ENCODE measurements around the gene IDUA.

IDUA gene

DNA sequence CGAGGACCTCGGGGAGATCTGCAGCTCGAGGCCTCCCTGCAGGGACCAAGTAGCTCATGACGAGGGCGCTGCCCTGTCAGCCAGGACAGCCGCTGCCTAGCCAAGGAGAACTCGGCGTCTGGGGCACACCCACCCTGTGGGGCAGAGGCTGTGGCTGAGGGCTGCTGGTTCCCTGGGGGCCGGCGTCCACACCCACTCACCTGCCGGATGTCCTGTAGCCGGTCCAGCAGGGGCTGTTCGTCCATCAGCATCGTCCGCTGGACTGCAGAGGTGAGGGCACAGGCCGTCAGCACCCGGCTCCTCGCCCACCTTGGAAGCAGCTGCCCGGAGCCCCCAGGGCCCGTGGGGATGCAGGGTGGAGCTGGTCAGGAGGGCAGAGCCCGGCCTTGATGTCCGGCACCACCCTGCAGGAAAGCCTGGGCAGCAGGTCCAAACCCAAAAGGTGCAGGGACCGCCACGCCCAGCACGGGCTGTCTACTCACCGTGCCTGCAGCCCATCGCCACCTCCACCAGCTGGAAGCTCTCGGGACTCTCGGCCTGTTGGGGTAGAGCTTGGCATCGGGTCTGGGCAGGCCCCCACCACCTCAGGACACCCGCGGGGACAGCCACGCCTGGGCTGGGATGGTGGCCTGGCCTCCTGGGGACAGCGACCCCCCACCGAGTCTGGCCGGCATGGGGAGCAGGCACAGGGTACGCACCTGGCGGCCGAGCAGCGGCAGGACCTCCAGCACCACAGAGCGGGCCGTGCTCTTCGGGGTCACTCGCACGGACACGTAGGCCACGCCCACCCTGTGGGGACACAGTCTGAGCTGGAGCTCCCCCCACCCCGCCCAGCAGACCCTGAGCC, 20.4 kb upstream of the IDUA start:
- FAIRE-seq, result no peak
- TF ChIP-seq POLR2A (IDR thresholded peaks at IDR 0.05; ENCODE audit: low read depth, low read length) (no peak), SPI1 (IDR thresholded peaks at IDR 0.05; ENCODE audit: low read depth, low read length) (no peak), PAX5 (IDR thresholded peaks at IDR 0.05; ENCODE audit: insufficient read depth, low read length, severe bottlenecking) (no peak), TAF1 (IDR thresholded peaks at IDR 0.05; ENCODE audit: low read depth, low read length) (no peak), POLR2AphosphoS5 (IDR thresholded peaks at IDR 0.05; ENCODE audit: low read depth, low read length) (no peak), POU2F2 (IDR thresholded peaks at IDR 0.05; ENCODE audit: low read depth, low read length) (no peak)
- no peak for DNase-seq (ENCODE audit: insufficient read length, low spot score)

DNA sequence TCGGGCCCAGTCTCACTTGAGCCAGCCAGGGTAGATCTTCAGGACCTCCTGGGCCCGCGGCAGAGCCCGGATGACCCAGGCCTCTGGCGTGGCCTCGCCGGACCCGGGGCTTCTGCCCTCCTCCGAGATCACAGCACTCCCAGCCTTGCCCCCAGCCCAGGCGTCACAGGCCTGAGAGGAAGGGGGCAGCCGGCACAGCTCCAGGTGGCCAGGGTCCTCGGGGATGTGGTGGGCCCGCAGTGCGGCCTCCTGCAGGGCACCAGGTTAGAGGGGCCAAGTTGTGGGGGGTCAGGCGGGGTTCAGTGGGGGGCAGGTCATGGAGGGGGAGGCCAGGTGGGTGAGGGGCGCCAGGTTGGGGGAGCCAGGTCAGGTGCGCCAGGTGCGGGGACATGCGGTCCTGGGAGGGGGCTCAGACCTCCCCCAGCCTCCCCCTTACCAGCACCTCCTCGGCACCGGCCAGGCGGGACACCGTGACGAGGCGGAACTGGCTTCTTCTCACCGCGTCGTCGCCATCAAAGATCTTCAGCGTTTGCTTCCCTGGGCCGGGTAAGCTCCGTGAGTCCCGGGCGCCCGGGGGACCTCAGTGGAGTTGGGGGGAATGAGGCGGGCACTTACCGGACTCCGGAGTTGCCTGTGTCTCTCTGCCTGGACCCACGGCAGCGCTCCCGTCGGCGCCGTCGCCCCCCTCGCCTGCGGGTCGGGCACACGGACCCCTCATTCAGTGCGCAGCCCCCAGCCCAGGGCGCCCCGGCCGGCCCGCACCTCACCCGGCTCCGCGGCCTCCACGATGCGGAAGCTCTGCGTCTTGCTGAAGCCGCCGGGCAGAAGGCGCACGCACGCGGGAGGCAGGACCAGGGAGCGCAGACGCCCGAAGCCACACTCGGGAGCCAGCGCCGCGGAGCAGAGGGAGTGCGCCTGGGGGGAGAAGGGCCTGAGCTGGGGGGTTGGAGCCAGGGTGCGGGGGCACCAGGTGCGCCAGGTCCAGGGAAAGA, 19.4 kb upstream of the IDUA start:
- FAIRE-seq (no peak), DNase-seq (ENCODE audit: insufficient read length, low spot score) (no peak)
- TF ChIP-seq PAX5 (IDR thresholded peaks at IDR 0.05; ENCODE audit: insufficient read depth, low read length, severe bottlenecking) (no peak), POU2F2 (IDR thresholded peaks at IDR 0.05; ENCODE audit: low read depth, low read length) (no peak), POLR2AphosphoS5 (IDR thresholded peaks at IDR 0.05; ENCODE audit: low read depth, low read length) (no peak), SPI1 (IDR thresholded peaks at IDR 0.05; ENCODE audit: low read depth, low read length) (no peak), POLR2A (IDR thresholded peaks at IDR 0.05; ENCODE audit: low read depth, low read length) (no peak), TAF1 (IDR thresholded peaks at IDR 0.05; ENCODE audit: low read depth, low read length) (no peak)

DNA sequence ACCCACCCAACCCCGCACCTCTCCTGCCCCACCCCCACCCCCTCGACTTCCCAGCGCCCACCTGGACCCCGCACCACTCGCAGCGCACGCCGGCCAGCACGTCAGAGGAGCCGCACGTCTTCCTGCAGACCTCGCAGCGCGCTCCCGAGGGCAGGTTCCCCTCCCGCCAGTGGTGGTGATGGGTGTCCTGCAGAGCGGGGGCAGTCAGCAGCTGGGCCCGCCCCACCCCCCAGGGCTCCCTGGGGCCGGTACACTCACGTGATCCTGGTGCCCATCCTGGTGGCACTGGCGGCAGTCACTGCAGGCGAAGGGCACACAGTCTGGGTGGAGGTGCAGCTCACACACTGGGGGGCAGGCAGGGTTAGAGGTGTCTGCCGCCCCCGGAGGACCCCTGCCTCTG, 18.6 kb upstream of the IDUA start:
- DNase-seq (ENCODE audit: insufficient read length, low spot score) (no peak), FAIRE-seq (no peak)
- TF ChIP-seq POLR2A (IDR thresholded peaks at IDR 0.05; ENCODE audit: low read depth, low read length), result no peak
- TF ChIP-seq TAF1 (IDR thresholded peaks at IDR 0.05; ENCODE audit: low read depth, low read length), result no peak
- TF ChIP-seq POU2F2 (IDR thresholded peaks at IDR 0.05; ENCODE audit: low read depth, low read length), result no peak
- no peak for TF ChIP-seq SPI1 (IDR thresholded peaks at IDR 0.05; ENCODE audit: low read depth, low read length)
- no peak for TF ChIP-seq PAX5 (IDR thresholded peaks at IDR 0.05; ENCODE audit: insufficient read depth, low read length, severe bottlenecking)
- no peak for TF ChIP-seq POLR2AphosphoS5 (IDR thresholded peaks at IDR 0.05; ENCODE audit: low read depth, low read length)

DNA sequence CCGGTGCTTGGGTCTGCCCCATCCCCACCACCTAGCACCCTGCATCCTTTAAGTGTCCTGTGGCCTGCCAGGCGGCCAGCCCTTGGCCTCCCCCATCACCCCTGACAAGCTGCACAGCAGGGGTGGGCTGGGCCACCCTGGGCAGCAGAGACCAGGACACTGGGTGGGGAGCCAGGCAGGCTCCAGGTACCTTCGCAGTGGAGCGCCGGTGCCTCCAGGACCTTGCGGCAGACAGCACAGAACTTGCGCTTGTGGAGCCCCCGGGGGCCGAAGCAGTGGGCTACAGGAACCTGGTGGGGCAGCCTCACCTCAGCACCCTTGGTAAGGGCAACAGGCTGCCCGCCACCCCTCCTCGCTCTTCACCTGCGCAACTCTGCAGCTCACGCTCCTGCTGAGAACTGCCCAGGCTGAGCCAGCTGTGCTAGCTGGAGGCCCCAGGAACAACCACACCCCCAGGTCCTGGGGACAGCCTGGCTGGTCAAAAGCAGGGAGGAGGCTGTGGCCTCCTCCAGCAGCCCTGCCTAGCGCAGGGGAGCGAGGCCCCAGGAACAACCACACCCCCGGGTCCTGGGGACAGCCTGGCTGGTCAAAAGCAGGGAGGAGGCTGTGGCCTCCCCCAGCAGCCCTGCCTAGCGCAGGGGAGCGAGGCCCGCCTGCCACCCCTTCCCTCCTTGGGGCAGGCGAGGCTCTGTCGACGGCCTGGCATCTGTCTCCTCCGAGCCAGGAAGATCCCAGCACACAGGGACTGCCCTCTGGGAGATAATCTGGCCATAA, 18.0 kb upstream of the IDUA start:
- DNase-seq (ENCODE audit: insufficient read length, low spot score) (no peak), FAIRE-seq (no peak)
- TF ChIP-seq POLR2AphosphoS5 (IDR thresholded peaks at IDR 0.05; ENCODE audit: low read depth, low read length) (no peak), PAX5 (IDR thresholded peaks at IDR 0.05; ENCODE audit: insufficient read depth, low read length, severe bottlenecking) (no peak), TAF1 (IDR thresholded peaks at IDR 0.05; ENCODE audit: low read depth, low read length) (no peak), POU2F2 (IDR thresholded peaks at IDR 0.05; ENCODE audit: low read depth, low read length) (no peak), POLR2A (IDR thresholded peaks at IDR 0.05; ENCODE audit: low read depth, low read length) (no peak), SPI1 (IDR thresholded peaks at IDR 0.05; ENCODE audit: low read depth, low read length) (no peak)

DNA sequence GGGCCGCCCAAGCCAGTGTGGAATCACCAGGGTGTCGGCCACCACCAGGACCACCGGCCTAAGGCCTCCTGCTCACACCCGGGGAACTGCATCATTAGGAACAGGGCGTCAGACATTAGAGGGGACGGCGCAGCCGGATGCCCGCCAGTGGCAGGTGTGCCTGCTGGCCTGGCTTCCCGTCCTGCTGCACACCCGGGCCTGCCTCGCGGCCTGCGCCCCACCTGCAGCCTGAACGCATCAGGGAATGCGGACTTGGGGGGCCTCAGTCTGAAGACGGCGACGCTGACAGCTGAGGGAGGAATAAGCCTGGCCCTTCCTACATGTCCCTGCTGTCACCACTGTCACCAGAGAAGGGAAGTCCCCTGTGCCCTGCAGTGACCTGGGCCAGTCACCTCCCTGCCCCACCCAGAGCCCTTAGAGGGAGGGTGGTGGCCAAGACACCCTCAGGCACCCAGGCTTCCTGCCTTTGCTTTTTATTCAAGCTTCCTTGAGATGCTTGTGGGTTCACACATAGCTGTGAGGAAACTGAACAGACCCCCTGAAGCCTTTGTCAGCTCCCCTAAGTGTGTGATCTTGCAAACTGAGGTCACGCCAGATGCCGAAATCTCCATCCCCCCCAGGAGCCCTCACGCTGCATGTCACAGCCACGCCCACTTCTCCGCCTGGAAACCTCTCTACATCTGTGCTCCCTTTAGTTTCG, 16.6 kb upstream of the IDUA start:
- no peak for TF ChIP-seq POLR2A (IDR thresholded peaks at IDR 0.05; ENCODE audit: low read depth, low read length)
- no peak for TF ChIP-seq POLR2AphosphoS5 (IDR thresholded peaks at IDR 0.05; ENCODE audit: low read depth, low read length)
- TF ChIP-seq SPI1 (IDR thresholded peaks at IDR 0.05; ENCODE audit: low read depth, low read length), result no peak
- TF ChIP-seq TAF1 (IDR thresholded peaks at IDR 0.05; ENCODE audit: low read depth, low read length), result no peak
- no peak for TF ChIP-seq POU2F2 (IDR thresholded peaks at IDR 0.05; ENCODE audit: low read depth, low read length)
- no peak for TF ChIP-seq PAX5 (IDR thresholded peaks at IDR 0.05; ENCODE audit: insufficient read depth, low read length, severe bottlenecking)
- DNase-seq (ENCODE audit: insufficient read length, low spot score), result no peak

DNA sequence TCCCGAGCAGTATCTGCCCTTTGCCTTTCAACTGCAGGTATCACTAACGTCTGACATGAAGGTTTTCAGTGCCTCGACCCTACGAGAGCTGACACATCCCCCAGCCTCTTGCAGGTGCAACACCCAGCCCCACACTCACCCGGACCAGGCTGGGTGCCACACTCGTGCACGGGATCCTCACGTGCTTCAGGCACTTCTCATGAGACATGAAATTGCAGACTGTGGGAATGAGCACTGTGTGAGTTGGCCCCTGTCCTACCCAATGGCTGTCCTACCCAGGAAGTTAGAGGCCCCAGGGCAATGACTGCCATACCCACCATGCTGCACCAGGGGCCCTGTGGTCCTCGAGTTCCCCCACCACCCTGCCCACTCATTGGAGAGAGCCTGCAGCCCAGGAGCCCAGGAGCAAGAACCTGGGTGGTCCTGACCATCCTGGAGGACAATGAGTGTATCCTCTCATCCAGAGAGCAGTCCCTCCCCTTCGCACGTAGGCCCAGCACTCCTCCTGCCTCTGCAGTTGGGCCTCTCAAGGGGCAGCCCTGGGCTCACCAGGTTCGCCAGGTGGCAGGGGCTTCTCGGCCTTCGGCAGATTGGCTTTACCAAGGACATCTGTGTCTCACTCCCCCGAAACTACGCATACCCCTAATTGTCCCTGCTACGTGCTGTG, 15.9 kb upstream of the IDUA start:
- no peak for TF ChIP-seq POU2F2 (IDR thresholded peaks at IDR 0.05; ENCODE audit: low read depth, low read length)
- TF ChIP-seq SPI1 (IDR thresholded peaks at IDR 0.05; ENCODE audit: low read depth, low read length), result no peak
- DNase-seq (ENCODE audit: insufficient read length, low spot score) (no peak), FAIRE-seq (no peak)

More for the DNA sequence above, 16.6 kb upstream of the IDUA start:
- no peak for FAIRE-seq

DNA sequence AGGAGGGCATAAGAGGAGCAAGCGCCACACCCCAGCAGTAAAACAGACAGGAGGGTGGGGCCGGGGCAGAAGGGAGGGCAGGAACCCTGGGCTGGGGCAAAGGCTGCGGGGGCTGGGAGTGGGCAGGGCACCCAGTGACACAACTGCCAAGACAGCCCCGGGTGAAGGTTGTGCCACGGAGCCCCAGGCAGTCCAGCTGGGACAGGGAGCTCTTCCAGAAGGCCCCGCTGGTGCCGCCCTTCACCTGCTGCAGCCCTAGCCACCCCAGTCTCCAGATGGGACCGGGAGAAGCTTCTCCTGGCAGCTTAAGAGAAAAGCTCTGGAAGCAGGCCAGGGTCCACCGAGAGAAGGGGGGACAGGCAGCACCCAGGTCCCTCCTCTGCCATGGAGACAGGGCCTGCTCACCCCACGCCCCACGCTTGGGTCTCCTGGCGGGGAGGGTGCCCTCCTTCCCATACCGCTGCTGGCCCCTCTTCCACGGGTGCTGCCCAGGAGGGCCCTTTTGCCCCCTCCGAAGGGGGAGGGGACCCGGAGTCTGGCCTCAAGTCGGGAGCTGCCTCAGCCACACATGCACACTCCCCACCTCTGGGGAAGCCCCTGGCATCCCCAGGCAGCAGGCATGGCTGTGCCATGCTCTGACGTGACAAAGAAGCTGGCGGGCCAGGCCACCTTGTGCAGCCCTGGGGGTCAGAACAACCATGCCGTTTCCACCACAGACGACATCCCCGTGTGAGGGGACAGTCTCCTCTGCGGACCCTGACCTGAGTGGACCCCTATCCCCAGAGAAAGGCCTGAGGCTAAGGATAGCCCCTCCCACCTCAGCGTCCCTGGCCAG, 15.0 kb upstream of the IDUA start:
- DNase-seq (ENCODE audit: insufficient read length, low spot score) (no peak), FAIRE-seq (no peak)
- TF ChIP-seq TAF1 (IDR thresholded peaks at IDR 0.05; ENCODE audit: low read depth, low read length) (no peak), PAX5 (IDR thresholded peaks at IDR 0.05; ENCODE audit: insufficient read depth, low read length, severe bottlenecking) (no peak), SPI1 (IDR thresholded peaks at IDR 0.05; ENCODE audit: low read depth, low read length) (no peak), POLR2A (IDR thresholded peaks at IDR 0.05; ENCODE audit: low read depth, low read length) (no peak), POU2F2 (IDR thresholded peaks at IDR 0.05; ENCODE audit: low read depth, low read length) (no peak), POLR2AphosphoS5 (IDR thresholded peaks at IDR 0.05; ENCODE audit: low read depth, low read length) (no peak)

Measured in GM12891 (cell line).